A673 (cell line): ENCODE measurements around the gene USP14. TPM values are rescaled to one million over a fixed set of nuclear protein-coding genes. Genes with fewer than 3 reads are reported as not detected.

ENCODE experiments used
- BruUV-seq: library from RNA; stranded (reverse); fragments of 400-500 nt; replicated peaks from 2 replicates; lab custom pipeline; 2021; lab: Mats Ljungman, UMichigan
- CTCF ChIA-PET: fragments of 300-600 bp; sonication (Branson Sonifier 250); formaldehyde crosslinking; loops from one replicate; lab custom pipeline; 2022; ENCODE audit warnings: antibody characterized with exemption; lab: Charles Lee
- POLR2A ChIA-PET: fragments of 300-600 bp; sonication (Branson Sonifier 250); formaldehyde crosslinking; loops from one replicate; lab custom pipeline; 2022; ENCODE audit warnings: antibody characterized with exemption; ENCODE audit not compliant: low non-redundant PET; lab: Charles Lee
- DNase-seq: peaks from one replicate; pipeline ENCODE4 v3.0.0-alpha.2; 2015; ENCODE audit warnings: low spot score
- H3K27ac ChIP-seq: fragments of 200-600 bp; sonication (generic); 2 replicates; pipeline ENCODE4 v1.5.1; 2016; ENCODE audit warnings: mixed run types, low read depth, mild to moderate bottlenecking, mixed read lengths, antibody characterized with exemption, low read length; ENCODE audit not compliant: poor library complexity, severe bottlenecking
- H3K27me3 ChIP-seq: fragments of 200-600 bp; sonication (generic); replicated peaks from 2 replicates; pipeline ENCODE4 v1.6.1; 2017; ENCODE audit warnings: mixed run types, low read depth, mild to moderate bottlenecking, mixed read lengths, antibody characterized with exemption, low read length; ENCODE audit not compliant: insufficient read depth, poor library complexity
- H3K36me3 ChIP-seq: fragments of 200-600 bp; sonication (generic); 2 replicates; pipeline ENCODE4 v1.6.1; 2016; ENCODE audit warnings: mixed run types, mild to moderate bottlenecking, mixed read lengths, antibody characterized with exemption, low read length; ENCODE audit not compliant: insufficient read depth, poor library complexity, severe bottlenecking
- H3K4me1 ChIP-seq: fragments of 200-600 bp; sonication (generic); 2 replicates; pipeline ENCODE4 v1.6.1; 2017; ENCODE audit warnings: mixed run types, mild to moderate bottlenecking, mixed read lengths, antibody characterized with exemption, low read length; ENCODE audit not compliant: insufficient read depth, poor library complexity, severe bottlenecking
- H3K4me3 ChIP-seq: fragments of 200-600 bp; sonication (generic); 2 replicates; pipeline ENCODE4 v1.5.1; 2016; ENCODE audit warnings: low read depth, mixed run types, mild to moderate bottlenecking, mixed read lengths, low read length; ENCODE audit not compliant: poor library complexity, severe bottlenecking
- H3K9me3 ChIP-seq: fragments of 200-600 bp; sonication (generic); 2 replicates; pipeline ENCODE4 v1.6.1; 2016; ENCODE audit warnings: mixed run types, low read depth, mild to moderate bottlenecking, mixed read lengths, antibody characterized with exemption, low read length; ENCODE audit not compliant: poor library complexity, severe bottlenecking
- EZH2 ChIP-seq: fragments of 200-600 bp; sonication (generic); IDR thresholded peaks from 2 replicates; pipeline ENCODE4 v1.6.1; 2017; ENCODE audit warnings: borderline replicate concordance, low read depth, mild to moderate bottlenecking, mixed read lengths, antibody characterized with exemption, low read length; ENCODE audit not compliant: poor library complexity, severe bottlenecking
- intact Hi-C: fragments of 100-400 bp; cut with micrococcal nuclease; formaldehyde crosslinking; loops from one replicate; pipeline ENCODE4 v1.10.0; 2022; ENCODE audit not compliant: unreplicated experiment
- total RNA-seq: library from RNA; stranded (reverse); gene quantifications from 2 replicates; pipeline ENCODE4 v1.2.3, GENCODE V29; 2021
- TF ChIP-seq, protein P1 (sequence below): fragments of 300-800, 200-600 bp; sonication (generic); conservative IDR thresholded peaks from 2 replicates; pipeline ENCODE4 v1.5.1; 2017; ENCODE audit warnings: low read depth, mild to moderate bottlenecking, antibody characterized with exemption, low read length, moderate library complexity, mixed read lengths

The USP14 gene
- total RNA-seq, 1 experiment from 2014 or later: 148 TPM

GRCh38 chr18:199214-199613 is 40.9 kb downstream of the USP14 start:
- peaks cover 68% of the 10 kb centered on the region for H3K36me3 ChIP-seq
- H3K27ac ChIP-seq: no peak overlapping the region
- H3K4me1 ChIP-seq: no peaks in the 10 kb centered on the region
- no TSS peak for BruUV-seq
- ChIA-PET POLR2A (no interaction called here), CTCF (no interaction called here)
- intact Hi-C loops: no loop called here
- no peak overlapping the region for H3K4me3 ChIP-seq
- no peaks in the 10 kb centered on the region for H3K9me3 ChIP-seq
- DNase-seq: no peak
- no peaks in the 10 kb centered on the region for H3K27me3 ChIP-seq
- TF ChIP-seq EZH2: no peak

- no TSS peak for BruUV-seq
- no peak overlapping the region for H3K27ac ChIP-seq
- intact Hi-C loops: loop anchor here (5.0 kb wide), 1 partner anchor 53 kb away; no protein-coding TSS in a partner anchor
- ChIA-PET CTCF (no interaction called here), POLR2A (no interaction called here)
- TF ChIP-seq EZH2: no peak
- TF ChIP-seq, protein P1, sequence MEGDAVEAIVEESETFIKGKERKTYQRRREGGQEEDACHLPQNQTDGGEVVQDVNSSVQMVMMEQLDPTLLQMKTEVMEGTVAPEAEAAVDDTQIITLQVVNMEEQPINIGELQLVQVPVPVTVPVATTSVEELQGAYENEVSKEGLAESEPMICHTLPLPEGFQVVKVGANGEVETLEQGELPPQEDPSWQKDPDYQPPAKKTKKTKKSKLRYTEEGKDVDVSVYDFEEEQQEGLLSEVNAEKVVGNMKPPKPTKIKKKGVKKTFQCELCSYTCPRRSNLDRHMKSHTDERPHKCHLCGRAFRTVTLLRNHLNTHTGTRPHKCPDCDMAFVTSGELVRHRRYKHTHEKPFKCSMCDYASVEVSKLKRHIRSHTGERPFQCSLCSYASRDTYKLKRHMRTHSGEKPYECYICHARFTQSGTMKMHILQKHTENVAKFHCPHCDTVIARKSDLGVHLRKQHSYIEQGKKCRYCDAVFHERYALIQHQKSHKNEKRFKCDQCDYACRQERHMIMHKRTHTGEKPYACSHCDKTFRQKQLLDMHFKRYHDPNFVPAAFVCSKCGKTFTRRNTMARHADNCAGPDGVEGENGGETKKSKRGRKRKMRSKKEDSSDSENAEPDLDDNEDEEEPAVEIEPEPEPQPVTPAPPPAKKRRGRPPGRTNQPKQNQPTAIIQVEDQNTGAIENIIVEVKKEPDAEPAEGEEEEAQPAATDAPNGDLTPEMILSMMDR: no peak
- peaks cover 74% of the 10 kb centered on the region for H3K36me3 ChIP-seq
- no peak for DNase-seq
- H3K4me3 ChIP-seq: no peak overlapping the region
- no peaks in the 10 kb centered on the region for H3K4me1 ChIP-seq
- H3K9me3 ChIP-seq: no peaks in the 10 kb centered on the region
- no peaks in the 10 kb centered on the region for H3K27me3 ChIP-seq
Measured at GRCh38 chr18:199768-200167, 41.4 kb downstream of the USP14 start.

GRCh38 chr18:210075-210474 is 51.7 kb downstream of the USP14 start:
- no peaks in the 10 kb centered on the region for H3K4me1 ChIP-seq
- CTCF ChIA-PET: no interaction called here
- BruUV-seq: no TSS peak
- peaks cover 66% of the 10 kb centered on the region for H3K36me3 ChIP-seq
- no peaks in the 10 kb centered on the region for H3K9me3 ChIP-seq
- intact Hi-C loops: no loop called here
- no peak for DNase-seq
- POLR2A ChIA-PET: no interaction called here
- TF ChIP-seq, protein P1: no peak
- TF ChIP-seq EZH2: no peak
- no peak overlapping the region for H3K27ac ChIP-seq
- no peak overlapping the region for H3K4me3 ChIP-seq
- no peaks in the 10 kb centered on the region for H3K27me3 ChIP-seq

DNA sequence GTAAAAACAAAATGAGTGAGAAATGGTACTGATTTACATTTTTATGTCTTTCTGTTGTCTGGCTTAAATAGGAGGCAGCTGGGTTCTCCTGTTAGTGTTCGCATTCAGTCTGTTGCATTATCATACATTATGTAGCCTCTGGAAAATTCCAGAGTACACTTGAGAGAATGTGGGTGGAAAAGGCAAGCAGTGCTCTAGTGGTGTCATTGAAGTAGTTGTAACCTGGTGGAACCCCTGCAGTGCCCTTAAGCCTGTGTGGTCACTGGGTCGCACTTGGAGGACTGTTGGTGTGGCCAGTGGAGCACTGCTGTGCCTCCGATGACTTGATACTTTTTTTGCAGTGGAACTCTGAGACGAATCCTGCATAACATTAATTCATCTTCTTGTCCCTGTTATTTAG is 52.4 kb downstream of the USP14 start:
- DNase-seq: no peak
- no TSS peak for BruUV-seq
- Histone ChIP-seq H3K4me1 (no peaks in the 10 kb centered on the region), H3K27me3 (no peaks in the 10 kb centered on the region), H3K36me3 (peaks cover 66% of the 10 kb centered on the region), H3K9me3 (no peaks in the 10 kb centered on the region), H3K27ac (no peak overlapping the region), H3K4me3 (no peak overlapping the region)
- ChIA-PET POLR2A (no interaction called here), CTCF (no interaction called here)
- intact Hi-C loops: no loop called here
- TF ChIP-seq EZH2: no peak
- TF ChIP-seq, protein P1: no peak
